Trophoblast cell (in vitro differentiated cells and primary cell): Measurements from ENCODE around the gene PRRX2.

ENCODE experiments used
- DNase-seq, 2 donors: peaks; one replicate each; pipeline ENCODE4 v3.0.0-alpha.2; 2016
- H2AFZ ChIP-seq: 2 replicates; pipeline ENCODE4 v1.6.1; 2013; ENCODE audit warnings: low read length, moderate library complexity, mild to moderate bottlenecking; ENCODE audit not compliant: insufficient read depth, poor library complexity
- H2AK5ac ChIP-seq: 2 replicates; pipeline ENCODE4 v1.6.1; 2013; ENCODE audit warnings: mild to moderate bottlenecking, low read length
- H2BK120ac ChIP-seq: 2 replicates; pipeline ENCODE4 v1.6.1; 2013; ENCODE audit warnings: low read length, mild to moderate bottlenecking, moderate library complexity; ENCODE audit not compliant: insufficient read depth, poor library complexity
- H2BK12ac ChIP-seq: 2 replicates; pipeline ENCODE4 v1.6.1; 2013; ENCODE audit warnings: mild to moderate bottlenecking, low read length, moderate library complexity
- H2BK5ac ChIP-seq: 2 replicates; pipeline ENCODE4 v1.6.1; 2013; ENCODE audit warnings: low read length, low read depth, moderate library complexity, mild to moderate bottlenecking; ENCODE audit not compliant: poor library complexity
- H3K14ac ChIP-seq: 2 replicates; pipeline ENCODE4 v1.6.1; 2013; ENCODE audit warnings: mild to moderate bottlenecking, low read length
- H3K18ac ChIP-seq: 2 replicates; pipeline ENCODE4 v1.6.1; 2013; ENCODE audit warnings: mild to moderate bottlenecking, low read length
- H3K23ac ChIP-seq: 2 replicates; pipeline ENCODE4 v1.6.1; 2013; ENCODE audit warnings: low read length
- H3K27ac ChIP-seq: 2 replicates; pipeline ENCODE4 v1.5.1; 2013; ENCODE audit warnings: low read depth, mild to moderate bottlenecking, inconsistent platforms, low read length, moderate library complexity
- H3K27me3 ChIP-seq: 2 replicates; pipeline ENCODE4 v1.6.1; 2013; ENCODE audit warnings: inconsistent platforms, mild to moderate bottlenecking, low read length, moderate library complexity; ENCODE audit not compliant: insufficient read depth
- H3K36me3 ChIP-seq, 2 experiments: 1 replicate in 1 of 2; 2 replicates in 1 of 2; pipeline ENCODE4 v1.6.1; 2013; ENCODE audit warnings: low read length in 2 of 2, mild to moderate bottlenecking in 2 of 2, moderate library complexity in 1 of 2; ENCODE audit not compliant: insufficient read depth in 2 of 2, control insufficient read depth in 1 of 2
- H3K4ac ChIP-seq: 2 replicates; pipeline ENCODE4 v1.6.1; 2013; ENCODE audit warnings: low read depth, mild to moderate bottlenecking, low read length, moderate library complexity
- H3K4me1 ChIP-seq, 2 experiments: 1 replicate in 1 of 2; 2 replicates in 1 of 2; pipeline ENCODE4 v1.6.1; 2013; ENCODE audit warnings: low read length in 2 of 2, mild to moderate bottlenecking in 2 of 2, moderate library complexity in 1 of 2; ENCODE audit not compliant: insufficient read depth in 2 of 2, control insufficient read depth in 1 of 2
- H3K4me2 ChIP-seq: 2 replicates; pipeline ENCODE4 v1.6.1; 2013; ENCODE audit warnings: inconsistent platforms, mild to moderate bottlenecking, low read length, moderate library complexity
- H3K4me3 ChIP-seq: 2 replicates; pipeline ENCODE4 v1.5.1; 2013; ENCODE audit warnings: mild to moderate bottlenecking, low read depth, low read length, inconsistent platforms
- H3K79me1 ChIP-seq: one replicate; pipeline ENCODE4 v1.6.1; 2013; ENCODE audit warnings: low read length
- H3K79me2 ChIP-seq: 2 replicates; pipeline ENCODE4 v1.6.1; 2013; ENCODE audit warnings: low read length, mild to moderate bottlenecking; ENCODE audit not compliant: control insufficient read depth, insufficient read depth, poor library complexity
- H3K9ac ChIP-seq: 2 replicates; pipeline ENCODE4 v1.6.1; 2013; ENCODE audit warnings: mild to moderate bottlenecking, low read length
- H3K9me3 ChIP-seq: 2 replicates; pipeline ENCODE4 v1.6.1; 2013; ENCODE audit warnings: low read depth, mild to moderate bottlenecking, control low read depth, inconsistent platforms, low read length; ENCODE audit not compliant: insufficient read depth
- H4K12ac ChIP-seq: 2 replicates; pipeline ENCODE4 v1.6.1; 2013; ENCODE audit warnings: low read depth, mild to moderate bottlenecking, low read length, moderate library complexity
- H4K8ac ChIP-seq: 2 replicates; pipeline ENCODE4 v1.6.1; 2013; ENCODE audit warnings: low read depth, mild to moderate bottlenecking, low read length, moderate library complexity
- H4K91ac ChIP-seq: one replicate; pipeline ENCODE4 v1.6.1; 2013; ENCODE audit warnings: low read depth, mild to moderate bottlenecking, low read length, moderate library complexity
- WGBS: extraction: QIAGEN DNeasy Blood & Tissue Kit; methylation state at CpG from one replicate; pipeline ENCODE4 v1.1.7; 2013; ENCODE audit warnings: missing lambda C conversion rate; ENCODE audit not compliant: insufficient read length, insufficient coverage; ENCODE audit errors: extremely low coverage; 5-methylcytosine and 5-hydroxymethylcytosine counted together

PRRX2 gene

GRCh38 chr9:129713402-129713679 is 47.9 kb downstream of the PRRX2 start:
- H3K27me3 ChIP-seq = no peaks in the 10 kb centered on the region
- no peak overlapping the region for H3K9ac ChIP-seq
- H3K27ac ChIP-seq = no peak overlapping the region
- no peak overlapping the region for H3K18ac ChIP-seq
- WGBS = no CpG with 5 or more reads among the region's 10 CpGs
- no peak overlapping the region for H3K23ac ChIP-seq
- no peaks in the 10 kb centered on the region for H3K79me1 ChIP-seq
- H4K12ac ChIP-seq = no peak overlapping the region
- H3K4me1 ChIP-seq = no peaks in the 10 kb centered on the region
- no peaks in the 10 kb centered on the region for H3K79me2 ChIP-seq
- H3K36me3 ChIP-seq = no peaks in the 10 kb centered on the region
- no peak overlapping the region for H2BK120ac ChIP-seq
- H3K14ac ChIP-seq = no peak overlapping the region
- H2BK12ac ChIP-seq = no peak overlapping the region
- H3K4me3 ChIP-seq = no peak overlapping the region
- no peaks in the 10 kb centered on the region for H3K9me3 ChIP-seq
- H2BK5ac ChIP-seq = no peak overlapping the region
- H2AFZ ChIP-seq = no peak overlapping the region
- no peak overlapping the region for H3K4me2 ChIP-seq
- H4K91ac ChIP-seq = no peak overlapping the region
- H3K4ac ChIP-seq = no peak overlapping the region
- DNase-seq = no peak
- no peak overlapping the region for H2AK5ac ChIP-seq
- H4K8ac ChIP-seq = no peak overlapping the region

GRCh38 chr9:129714511-129715061 is 49.1 kb downstream of the PRRX2 start:
- Histone ChIP-seq H3K4ac (no peak overlapping the region), H2AK5ac (no peak overlapping the region), H3K79me1 (no peaks in the 10 kb centered on the region), H3K4me2 (no peak overlapping the region), H3K9me3 (no peaks in the 10 kb centered on the region), H3K36me3 (no peaks in the 10 kb centered on the region), H3K27ac (no peak overlapping the region), H2BK12ac (no peak overlapping the region), H2BK5ac (no peak overlapping the region), H3K4me3 (no peak overlapping the region), H4K12ac (no peak overlapping the region), H3K14ac (no peak overlapping the region), H4K91ac (no peak overlapping the region), H3K9ac (no peak overlapping the region), H4K8ac (no peak overlapping the region), H3K4me1 (no peaks in the 10 kb centered on the region), H2AFZ (no peak overlapping the region), H3K79me2 (no peaks in the 10 kb centered on the region), H2BK120ac (no peak overlapping the region), H3K23ac (no peak overlapping the region), H3K18ac (no peak overlapping the region), H3K27me3 (no peaks in the 10 kb centered on the region)
- no CpG with 5 or more reads among the region's 15 CpGs for WGBS
- no peak for DNase-seq

- H2AK5ac ChIP-seq = no peak overlapping the region
- H2BK120ac ChIP-seq = no peak overlapping the region
- H3K4ac ChIP-seq = no peak overlapping the region
- no peak overlapping the region for H4K12ac ChIP-seq
- H2BK5ac ChIP-seq = no peak overlapping the region
- H4K8ac ChIP-seq = no peak overlapping the region
- H3K14ac ChIP-seq = no peak overlapping the region
- H3K4me1 ChIP-seq = no peaks in the 10 kb centered on the region
- no CpG with 5 or more reads among the region's 5 CpGs for WGBS
- no peak overlapping the region for H2BK12ac ChIP-seq
- no peak overlapping the region for H3K23ac ChIP-seq
- no peak overlapping the region for H2AFZ ChIP-seq
- no peaks in the 10 kb centered on the region for H3K79me2 ChIP-seq
- no peak overlapping the region for H3K4me2 ChIP-seq
- no peaks in the 10 kb centered on the region for H3K9me3 ChIP-seq
- H3K27me3 ChIP-seq = no peaks in the 10 kb centered on the region
- H3K27ac ChIP-seq = no peak overlapping the region
- DNase-seq = no peak
- no peaks in the 10 kb centered on the region for H3K79me1 ChIP-seq
- no peak overlapping the region for H3K4me3 ChIP-seq
- no peak overlapping the region for H4K91ac ChIP-seq
- H3K18ac ChIP-seq = no peak overlapping the region
- no peak overlapping the region for H3K9ac ChIP-seq
- no peaks in the 10 kb centered on the region for H3K36me3 ChIP-seq
These were observed 50.6 kb downstream of the PRRX2 start for GRCh38 chr9:129716091-129716490.

GRCh38 chr9:129717991-129718390 is 52.5 kb downstream of the PRRX2 start:
- Histone ChIP-seq H2BK5ac (no peak overlapping the region), H3K79me1 (no peaks in the 10 kb centered on the region), H3K4me1 (no peaks in the 10 kb centered on the region), H3K14ac (no peak overlapping the region), H3K4ac (no peak overlapping the region), H3K79me2 (no peaks in the 10 kb centered on the region), H4K8ac (no peak overlapping the region), H3K27ac (no peak overlapping the region), H3K36me3 (no peaks in the 10 kb centered on the region), H2AK5ac (no peak overlapping the region), H3K23ac (no peak overlapping the region), H3K4me2 (no peak overlapping the region), H3K9me3 (no peaks in the 10 kb centered on the region), H2AFZ (no peak overlapping the region), H3K4me3 (no peak overlapping the region), H3K9ac (no peak overlapping the region), H3K18ac (no peak overlapping the region), H4K12ac (no peak overlapping the region), H3K27me3 (no peaks in the 10 kb centered on the region), H4K91ac (no peak overlapping the region), H2BK120ac (no peak overlapping the region), H2BK12ac (no peak overlapping the region)
- no peak for DNase-seq
- no CpG with 5 or more reads among the region's 5 CpGs for WGBS
